Esophagus squamous epithelium (tissue), 4 donors: ENCODE results near the gene ELOVL6.

Source experiments
- CTCF ChIP-seq, 6 experiments: fragments of 450-650 bp in 4 of 6; fragments of 200-600 bp in 2 of 6; sonication (generic) in 2 of 6; IDR thresholded peaks; one replicate each; pipeline ENCODE4 v1.5.1; 2016 to 2019; ENCODE audit warnings: antibody characterized with exemption in 6 of 6, mild to moderate bottlenecking in 4 of 6, moderate library complexity in 4 of 6
- POLR2A ChIP-seq, 4 donors: fragments of 450-650 bp; IDR thresholded peaks; one replicate each; pipeline ENCODE4 v1.6.1; 2017; ENCODE audit warnings: antibody characterized with exemption in 4 of 4, mild to moderate bottlenecking in 4 of 4, moderate library complexity in 3 of 4

GRCh38 chr4:110008540-110008939 lies 189.9 kb downstream of the ELOVL6 start:
- no peak for TF ChIP-seq CTCF (IDR thresholded peaks at IDR 0.05)
- TF ChIP-seq POLR2A (IDR thresholded peaks at IDR 0.05) = no peak
